CD4-positive, CD25-positive, alpha-beta regulatory T cell (primary cell): ENCODE data around the gene DDX54. TPM values are rescaled to one million over a fixed set of nuclear protein-coding genes. Genes with fewer than 3 reads are reported as not detected.

Experiments
- ATAC-seq, 2 donors: fragments of 150-1000 bp; cut with Tn5 transposase; one replicate each; pipeline ENCODE4 v1.10.0; 2021; ENCODE audit warnings: low read depth in 2 of 2, moderate number of reproducible peaks in 2 of 2, moderate library complexity in 1 of 2
- DNase-seq, 3 donors: peaks; one replicate each; pipeline versions ENCODE4 v3.0.0 to v3.0.0-alpha.2; 2012 to 2022; ENCODE audit warnings: mixed read lengths in 1 of 3
- H3K27ac ChIP-seq: one replicate; pipeline ENCODE4 v1.7.0; 2013; ENCODE audit warnings: mild to moderate bottlenecking, low read length; ENCODE audit not compliant: insufficient read depth, poor library complexity, severe bottlenecking
- H3K27me3 ChIP-seq: one replicate; pipeline ENCODE4 v1.7.0; 2013; ENCODE audit warnings: low read length; ENCODE audit not compliant: control insufficient read depth, insufficient read depth
- H3K36me3 ChIP-seq: one replicate; pipeline ENCODE4 v1.7.0; 2013; ENCODE audit warnings: mild to moderate bottlenecking, low read length, moderate library complexity; ENCODE audit not compliant: control insufficient read depth, insufficient read depth
- H3K4me1 ChIP-seq: 2 replicates; pipeline ENCODE4 v1.7.0; 2013; ENCODE audit warnings: mild to moderate bottlenecking, low read length; ENCODE audit not compliant: insufficient read depth, control insufficient read depth, poor library complexity, severe bottlenecking
- H3K4me3 ChIP-seq: one replicate; pipeline ENCODE4 v1.7.0; 2013; ENCODE audit warnings: low read depth, mild to moderate bottlenecking, low read length, moderate library complexity
- H3K9me3 ChIP-seq, 2 experiments: 1 replicate in 1 of 2; 2 replicates in 1 of 2; pipeline ENCODE4 v1.7.0; 2013; ENCODE audit warnings: low read length in 2 of 2, mild to moderate bottlenecking in 1 of 2, moderate library complexity in 1 of 2; ENCODE audit not compliant: control insufficient read depth in 2 of 2
- H3K27ac Mint-ChIP-seq, 3 donors: one replicate each; pipeline ENCODE4 v1.8.0; 2020 to 2022; ENCODE audit warnings: mild to moderate bottlenecking in 3 of 3, mixed read lengths in 3 of 3, moderate library complexity in 2 of 3
- H3K27me3 Mint-ChIP-seq: one replicate; pipeline ENCODE4 v1.8.0; 2022; ENCODE audit warnings: mild to moderate bottlenecking, mixed read lengths
- H3K36me3 Mint-ChIP-seq: one replicate; pipeline ENCODE4 v1.8.0; 2020; ENCODE audit warnings: mixed read lengths
- H3K4me1 Mint-ChIP-seq, 4 donors: one replicate each; pipeline ENCODE4 v1.8.0; 2020 to 2022; ENCODE audit warnings: mixed read lengths in 4 of 4, mild to moderate bottlenecking in 1 of 4
- H3K4me3 Mint-ChIP-seq, 4 donors: one replicate each; pipeline ENCODE4 v1.8.0; 2020 to 2022; ENCODE audit warnings: mild to moderate bottlenecking in 4 of 4, mixed read lengths in 4 of 4, moderate library complexity in 3 of 4
- H3K9me3 Mint-ChIP-seq, 7 donors: one replicate each; pipeline ENCODE4 v1.8.0; 2020 to 2022; ENCODE audit warnings: mixed read lengths in 7 of 7, mild to moderate bottlenecking in 3 of 7, moderate library complexity in 2 of 7
- polyA plus RNA-seq, 4 donors: library from polyadenylated mRNA; unstranded; fragments of 300-500 nt; fragmentation: Illumina TruSeq; gene quantifications; one replicate each; pipeline ENCODE4 v1.2.3, GENCODE V29; 2021
- total RNA-seq: library from RNA; stranded (reverse); gene quantifications from one replicate; pipeline ENCODE4 v1.2.3, GENCODE V29; 2022

DDX54 gene, protein sequence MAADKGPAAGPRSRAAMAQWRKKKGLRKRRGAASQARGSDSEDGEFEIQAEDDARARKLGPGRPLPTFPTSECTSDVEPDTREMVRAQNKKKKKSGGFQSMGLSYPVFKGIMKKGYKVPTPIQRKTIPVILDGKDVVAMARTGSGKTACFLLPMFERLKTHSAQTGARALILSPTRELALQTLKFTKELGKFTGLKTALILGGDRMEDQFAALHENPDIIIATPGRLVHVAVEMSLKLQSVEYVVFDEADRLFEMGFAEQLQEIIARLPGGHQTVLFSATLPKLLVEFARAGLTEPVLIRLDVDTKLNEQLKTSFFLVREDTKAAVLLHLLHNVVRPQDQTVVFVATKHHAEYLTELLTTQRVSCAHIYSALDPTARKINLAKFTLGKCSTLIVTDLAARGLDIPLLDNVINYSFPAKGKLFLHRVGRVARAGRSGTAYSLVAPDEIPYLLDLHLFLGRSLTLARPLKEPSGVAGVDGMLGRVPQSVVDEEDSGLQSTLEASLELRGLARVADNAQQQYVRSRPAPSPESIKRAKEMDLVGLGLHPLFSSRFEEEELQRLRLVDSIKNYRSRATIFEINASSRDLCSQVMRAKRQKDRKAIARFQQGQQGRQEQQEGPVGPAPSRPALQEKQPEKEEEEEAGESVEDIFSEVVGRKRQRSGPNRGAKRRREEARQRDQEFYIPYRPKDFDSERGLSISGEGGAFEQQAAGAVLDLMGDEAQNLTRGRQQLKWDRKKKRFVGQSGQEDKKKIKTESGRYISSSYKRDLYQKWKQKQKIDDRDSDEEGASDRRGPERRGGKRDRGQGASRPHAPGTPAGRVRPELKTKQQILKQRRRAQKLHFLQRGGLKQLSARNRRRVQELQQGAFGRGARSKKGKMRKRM
- total RNA-seq (75.5 TPM), polyA plus RNA-seq (10 to 100 TPM; 12.5 to 20.8 (median 17.8) TPM)

DNA sequence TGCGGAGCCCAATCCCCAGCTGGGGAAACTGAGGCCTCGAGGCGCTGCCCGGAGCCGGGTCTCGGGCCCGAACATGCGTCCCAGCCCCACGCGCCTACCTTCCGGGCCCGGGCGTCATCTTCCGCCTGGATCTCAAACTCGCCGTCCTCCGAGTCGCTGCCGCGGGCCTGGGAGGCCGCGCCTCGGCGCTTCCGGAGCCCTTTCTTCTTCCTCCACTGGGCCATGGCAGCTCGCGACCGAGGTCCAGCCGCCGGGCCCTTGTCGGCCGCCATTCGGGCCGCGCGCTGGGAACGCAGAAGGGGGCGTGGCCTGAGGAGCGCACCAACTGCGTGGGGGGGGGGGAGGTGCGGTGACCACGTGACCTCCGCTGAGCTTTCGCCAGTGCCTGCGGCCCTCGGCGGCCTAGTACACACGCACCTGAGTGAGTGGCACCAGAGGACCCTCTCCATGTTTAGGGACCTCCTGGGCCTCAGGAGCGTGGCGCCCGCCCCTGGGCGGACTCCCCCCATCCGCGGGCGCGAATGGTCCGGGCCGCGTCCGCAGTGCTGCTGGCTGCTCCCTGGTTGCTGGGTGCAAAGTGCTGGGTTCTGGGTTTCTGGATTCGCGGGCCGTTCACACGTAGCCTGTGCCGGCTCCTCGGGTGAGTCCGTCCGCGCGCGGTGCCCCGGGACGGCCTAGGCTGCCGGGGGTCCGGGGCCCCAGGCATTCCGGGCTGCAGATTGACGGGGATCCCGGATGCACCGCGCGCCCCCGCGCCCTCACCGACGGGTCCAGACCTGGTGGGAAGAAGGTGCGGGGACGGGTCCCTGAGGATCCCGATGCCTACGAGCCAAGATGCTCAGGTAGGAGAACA, at the start of gene DDX54, which contains the start of gene RITA1:
TSS of gene DDX54 (minus strand) at position 299 of the 853 bp plus-strand sequence. CDS start at position 272, 27 bp downstream.
TSS of gene RITA1 (plus strand) at position 542 of the 853 bp plus-strand sequence. CDS start 1,026 bp downstream, outside the sequence.
- peak within 1 kb of the TSS; percentile 95 for H3K27ac ChIP-seq
- Mint-ChIP-seq H3K9me3 (no peaks in the 10 kb centered on the region), H3K4me1 (peaks cover 6 to 61% (median 24%) of the 10 kb centered on the region in 4 donors), H3K27ac (peak within 1 kb of the TSS; percentile 95 to 96 (median 96)), H3K4me3 (peak within 1 kb of the TSS; percentile 90 to 97 (median 96)), H3K27me3 (no peaks in the 10 kb centered on the region), H3K36me3 (no peaks in the 10 kb centered on the region)
- H3K36me3 ChIP-seq = peaks cover 15% of the 10 kb centered on the region
- H3K9me3 ChIP-seq = no peaks in the 10 kb centered on the region
- H3K4me3 ChIP-seq = peak within 1 kb of the TSS; percentile 92
- ATAC-seq (peak; percentile 62 to 64), DNase-seq (peak; percentile 70 to 89 (median 84))
- no peaks in the 10 kb centered on the region for H3K27me3 ChIP-seq
- H3K4me1 ChIP-seq = peaks cover 38% of the 10 kb centered on the region

DNA sequence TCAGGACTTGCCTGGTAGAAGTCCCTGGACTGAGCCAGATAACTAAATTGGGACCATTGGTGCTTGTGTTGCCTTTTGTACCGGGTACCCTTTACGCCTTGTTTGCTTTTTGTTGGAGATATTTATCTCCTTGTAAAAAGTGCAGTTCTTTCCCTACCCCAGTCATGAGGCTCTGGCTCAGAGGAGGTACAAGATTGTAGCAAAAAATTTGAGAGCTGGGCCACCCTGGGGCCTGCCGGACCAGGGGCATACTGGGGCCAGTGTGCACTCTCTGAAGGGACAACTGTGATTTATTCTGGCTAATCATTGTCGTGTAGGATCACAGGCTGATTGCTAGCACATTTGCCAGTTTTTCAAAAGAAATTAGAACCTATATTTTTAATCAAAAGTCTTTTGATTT, 49.2 kb upstream of the DDX54 start:
- H3K27ac ChIP-seq = no peak overlapping the region
- Mint-ChIP-seq H3K4me3 (no peak overlapping the region), H3K27me3 (no peaks in the 10 kb centered on the region), H3K36me3 (peaks cover 44% of the 10 kb centered on the region), H3K4me1 (peaks cover 13 to 56% (median 18%) of the 10 kb centered on the region in 4 donors), H3K9me3 (no peaks in the 10 kb centered on the region), H3K27ac (peak overlapping the region in 2 of 3 donors; percentile 86 to 91)
- no peak for DNase-seq
- no peaks in the 10 kb centered on the region for H3K27me3 ChIP-seq
- no peak overlapping the region for H3K4me3 ChIP-seq
- ATAC-seq = no peak
- H3K9me3 ChIP-seq = no peaks in the 10 kb centered on the region
- H3K4me1 ChIP-seq = peaks cover 13% of the 10 kb centered on the region
- peaks cover 37% of the 10 kb centered on the region for H3K36me3 ChIP-seq

DNA sequence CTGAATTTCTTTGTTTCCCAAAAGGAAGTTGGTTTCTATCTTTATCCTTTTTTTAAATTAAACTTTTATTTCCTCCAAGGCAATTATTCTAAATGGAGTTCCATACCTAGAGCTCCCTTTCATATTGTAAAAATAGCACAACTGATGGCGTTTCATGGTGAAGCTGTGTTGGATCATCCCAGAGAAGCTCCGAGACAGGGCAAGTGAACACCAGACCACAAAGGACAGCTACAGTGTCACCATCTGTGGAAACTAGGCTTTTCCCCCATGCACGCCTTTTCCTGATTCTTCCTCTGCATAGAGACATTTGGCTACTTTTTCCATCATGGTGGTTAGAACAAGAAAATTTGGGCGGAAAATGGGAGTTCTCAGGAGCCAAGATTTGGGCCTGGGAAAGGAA, 48.7 kb upstream of the DDX54 start:
- peaks cover 13% of the 10 kb centered on the region for H3K4me1 ChIP-seq

DNA sequence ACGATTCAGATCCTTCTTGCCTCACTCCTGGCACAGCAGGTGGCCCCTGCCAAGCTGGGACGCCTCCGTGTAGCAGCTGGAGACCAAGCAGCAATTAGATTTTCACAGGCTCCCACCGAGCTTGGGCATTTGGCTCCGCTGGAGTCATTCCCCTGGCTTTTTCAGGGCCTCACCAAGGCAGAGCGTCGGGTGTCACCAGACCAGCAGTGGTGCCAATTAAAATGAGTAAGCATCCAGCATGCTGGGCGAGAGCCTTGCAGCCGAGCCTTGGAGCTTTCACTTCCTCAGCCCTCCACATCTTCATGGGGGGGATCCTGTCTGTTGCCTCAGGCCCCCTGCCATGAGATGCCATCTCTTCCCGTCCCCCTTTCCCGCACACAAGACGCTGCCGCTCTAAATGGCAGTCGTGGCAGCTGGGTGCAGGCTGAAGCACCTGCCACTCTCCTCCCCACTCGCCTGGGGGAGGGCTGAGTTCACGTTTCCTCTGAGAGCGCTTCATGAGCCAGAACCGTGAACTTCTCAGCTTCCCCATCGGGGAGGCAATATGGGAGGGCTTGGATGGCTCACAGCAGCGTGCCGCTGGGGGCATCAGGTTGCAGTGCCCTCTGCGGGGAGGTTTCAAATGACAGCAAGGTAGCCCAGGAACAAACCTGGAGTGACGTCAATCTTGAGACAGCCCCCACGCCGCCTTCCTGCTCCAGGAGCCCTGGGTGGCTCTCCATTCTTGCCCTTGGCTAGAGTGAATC, 47.7 kb upstream of the DDX54 start:
- peak; percentile 24 to 71 (median 61) for DNase-seq
- Mint-ChIP-seq H3K27me3 (no peaks in the 10 kb centered on the region), H3K4me3 (peak overlapping the region in 3 of 4 donors; percentile 48 to 83 (median 80)), H3K4me1 (peaks cover 12 to 60% (median 17%) of the 10 kb centered on the region in 4 donors), H3K36me3 (peaks cover 47% of the 10 kb centered on the region), H3K9me3 (no peaks in the 10 kb centered on the region), H3K27ac (peak overlapping the region; percentile 86 to 92 (median 91))
- ATAC-seq = peak; percentile 85 to 89
- peaks cover 13% of the 10 kb centered on the region for H3K4me1 ChIP-seq
- no peak overlapping the region for H3K4me3 ChIP-seq
- peaks cover 40% of the 10 kb centered on the region for H3K36me3 ChIP-seq
- H3K9me3 ChIP-seq = no peaks in the 10 kb centered on the region
- H3K27me3 ChIP-seq = no peaks in the 10 kb centered on the region
- H3K27ac ChIP-seq = no peak overlapping the region

More for the DNA sequence above, 48.7 kb upstream of the DDX54 start:
- H3K9me3 Mint-ChIP-seq = no peaks in the 10 kb centered on the region
- Histone ChIP-seq H3K36me3 (peaks cover 37% of the 10 kb centered on the region), H3K27me3 (no peaks in the 10 kb centered on the region), H3K27ac (no peak overlapping the region), H3K9me3 (no peaks in the 10 kb centered on the region), H3K4me3 (no peak overlapping the region)
- no peaks in the 10 kb centered on the region for H3K27me3 Mint-ChIP-seq
- DNase-seq (no peak), ATAC-seq (no peak)
- H3K27ac Mint-ChIP-seq = peak overlapping the region in 2 of 3 donors; percentile 86 to 91
- peaks cover 44% of the 10 kb centered on the region for H3K36me3 Mint-ChIP-seq
- H3K4me3 Mint-ChIP-seq = no peak overlapping the region
- H3K4me1 Mint-ChIP-seq = peaks cover 11 to 54% (median 19%) of the 10 kb centered on the region in 4 donors

DNA sequence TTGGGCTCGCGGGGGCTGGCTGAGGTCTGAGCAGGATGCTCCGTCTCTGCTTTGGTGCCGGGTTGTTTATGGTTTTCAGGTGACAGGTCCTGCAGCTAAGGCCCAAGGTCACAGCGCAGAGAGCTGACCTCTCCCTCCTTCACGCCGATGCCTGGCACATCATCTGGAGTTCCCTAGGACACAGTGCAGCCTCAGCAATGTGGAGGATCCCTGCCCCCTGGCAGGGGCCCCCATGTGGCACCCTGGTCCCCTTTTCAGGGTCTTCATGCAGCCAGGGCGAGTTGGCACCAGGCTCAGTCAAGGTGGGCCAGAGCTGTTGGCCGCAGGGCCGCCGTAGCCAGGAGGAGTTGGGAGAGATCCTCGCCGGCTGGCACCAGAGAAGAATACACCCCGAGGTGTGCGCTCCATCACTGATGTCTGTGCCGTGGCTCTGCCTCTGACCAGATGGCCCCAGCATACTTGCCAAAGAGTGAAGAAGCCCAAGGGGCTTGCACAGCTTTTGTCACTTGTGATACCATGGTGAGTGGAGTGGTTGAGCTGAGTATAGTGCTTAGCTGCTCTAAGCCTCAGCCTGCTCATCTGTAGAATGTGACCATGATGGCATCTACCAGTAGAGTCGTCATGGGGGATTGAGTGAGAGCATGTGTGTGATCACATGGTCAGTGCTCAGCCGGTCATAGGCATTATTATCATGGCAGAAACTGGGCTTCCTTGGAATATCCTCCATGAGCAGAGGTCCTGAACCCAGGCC, 47.0 kb upstream of the DDX54 start:
- peaks cover 41% of the 10 kb centered on the region for H3K36me3 ChIP-seq
- no peaks in the 10 kb centered on the region for H3K27me3 ChIP-seq
- H3K27ac ChIP-seq = no peak overlapping the region
- no peaks in the 10 kb centered on the region for H3K9me3 ChIP-seq
- Mint-ChIP-seq H3K9me3 (no peaks in the 10 kb centered on the region), H3K27me3 (no peaks in the 10 kb centered on the region), H3K4me1 (peaks cover 12 to 57% (median 17%) of the 10 kb centered on the region in 4 donors), H3K4me3 (peak overlapping the region in 2 of 4 donors; percentile 48 to 83), H3K36me3 (peaks cover 48% of the 10 kb centered on the region), H3K27ac (no peak overlapping the region)
- ATAC-seq = no peak
- peaks cover 13% of the 10 kb centered on the region for H3K4me1 ChIP-seq
- H3K4me3 ChIP-seq = no peak overlapping the region
- no peak for DNase-seq

DNA sequence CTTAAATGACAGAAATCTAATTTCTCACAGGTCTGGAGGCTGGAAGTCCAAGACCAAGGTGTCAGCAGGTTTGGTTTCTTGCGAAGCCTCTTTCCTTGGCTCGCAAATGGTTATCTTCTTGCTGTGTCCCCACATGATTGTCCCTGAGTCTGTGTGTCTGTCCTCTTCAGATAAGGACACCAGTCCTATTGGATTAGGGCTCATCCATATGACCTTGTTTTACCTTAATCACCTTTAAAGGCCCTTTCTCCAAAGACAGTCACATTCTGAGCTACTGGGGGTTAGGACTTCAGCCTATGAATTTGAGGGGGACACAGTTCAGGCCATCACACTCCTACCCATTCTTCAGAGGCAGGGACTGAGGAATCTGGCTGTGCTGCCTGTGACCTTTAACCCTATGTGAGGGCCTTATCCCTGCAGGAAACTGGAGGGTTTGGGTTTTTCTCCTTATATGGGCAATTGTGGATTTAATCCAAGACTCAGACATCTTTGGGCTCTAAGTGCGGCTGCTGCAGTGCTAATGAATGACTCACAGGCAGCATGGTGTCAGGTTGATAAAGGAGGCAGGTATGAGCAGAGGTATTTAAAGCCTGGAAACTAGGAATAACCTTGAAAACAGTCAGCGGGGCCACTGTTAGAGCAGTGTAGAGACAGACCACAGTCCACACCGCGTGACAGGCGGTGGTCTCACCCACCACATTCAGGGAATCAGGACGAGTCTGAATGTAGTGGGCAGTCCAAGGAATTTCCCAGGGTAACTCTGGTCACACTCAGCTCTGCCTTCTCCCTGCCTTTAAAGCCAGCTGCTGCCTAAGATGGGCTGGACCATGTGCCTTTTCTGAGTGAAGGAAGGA, 46.2 kb upstream of the DDX54 start:
- H3K36me3 ChIP-seq = peaks cover 43% of the 10 kb centered on the region
- H3K27ac ChIP-seq = no peak overlapping the region
- no peaks in the 10 kb centered on the region for H3K9me3 ChIP-seq
- H3K27me3 ChIP-seq = no peaks in the 10 kb centered on the region
- peaks cover 44% of the 10 kb centered on the region for H3K36me3 Mint-ChIP-seq
- H3K4me1 ChIP-seq = peaks cover 13% of the 10 kb centered on the region
- no peak for DNase-seq
- no peaks in the 10 kb centered on the region for H3K27me3 Mint-ChIP-seq
- peaks cover 12 to 54% (median 17%) of the 10 kb centered on the region in 4 donors for H3K4me1 Mint-ChIP-seq
- no peak overlapping the region for H3K4me3 Mint-ChIP-seq
- no peak for ATAC-seq
- H3K27ac Mint-ChIP-seq = peak overlapping the region in 1 of 3 donors; percentile 77
- no peaks in the 10 kb centered on the region for H3K9me3 Mint-ChIP-seq
- H3K4me3 ChIP-seq = no peak overlapping the region
